ENCODE data around the gene POLR2C.
"Not testable (repeated sequence)": the region's sequence is repeated elsewhere in the genome, so short reads cannot be mapped to it uniquely, and the experiment has no call there.

The POLR2C gene

DNA sequence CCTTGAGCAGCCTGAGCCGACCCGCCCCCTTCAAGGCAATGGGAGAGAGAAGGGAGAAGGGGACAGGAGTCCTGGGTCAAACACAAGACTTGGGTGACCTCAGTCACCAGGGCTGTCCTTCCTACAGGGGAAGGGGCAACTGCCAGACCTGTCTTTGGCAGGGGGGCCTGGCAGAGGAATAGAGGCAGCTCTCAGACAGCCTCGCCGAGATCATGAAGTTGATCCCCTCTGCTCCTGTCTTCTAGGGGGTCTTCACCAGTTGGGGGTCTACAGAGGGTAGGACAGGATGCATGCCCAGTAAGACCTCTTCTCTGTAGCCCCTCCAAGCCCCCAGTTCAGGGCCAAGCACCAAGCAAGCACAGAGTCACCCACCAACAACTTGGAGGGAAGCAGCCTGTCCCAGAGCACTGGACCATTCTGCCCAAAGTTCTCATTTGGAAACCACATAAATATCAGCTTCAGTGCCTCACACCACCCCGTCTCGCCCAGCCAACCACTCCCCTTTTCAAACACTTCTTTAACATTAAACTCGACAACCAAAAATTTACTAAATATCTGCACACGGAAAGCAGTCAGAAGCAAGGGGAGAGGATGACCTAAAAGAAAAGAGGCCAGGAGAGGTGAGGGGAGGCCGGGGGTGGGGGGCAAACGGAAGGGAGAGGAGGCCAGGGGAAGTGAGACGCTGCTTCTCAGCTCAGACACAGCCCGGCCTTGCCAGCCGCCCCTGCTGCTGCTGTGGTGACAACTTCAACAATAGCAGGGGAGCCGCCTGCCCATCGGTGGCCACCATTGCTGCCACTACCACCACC is 16.1 kb downstream of the POLR2C start:
- no peak for DNase-seq (ENCODE audit: low read depth in 1 of 2, low spot score in 1 of 2)

DNA sequence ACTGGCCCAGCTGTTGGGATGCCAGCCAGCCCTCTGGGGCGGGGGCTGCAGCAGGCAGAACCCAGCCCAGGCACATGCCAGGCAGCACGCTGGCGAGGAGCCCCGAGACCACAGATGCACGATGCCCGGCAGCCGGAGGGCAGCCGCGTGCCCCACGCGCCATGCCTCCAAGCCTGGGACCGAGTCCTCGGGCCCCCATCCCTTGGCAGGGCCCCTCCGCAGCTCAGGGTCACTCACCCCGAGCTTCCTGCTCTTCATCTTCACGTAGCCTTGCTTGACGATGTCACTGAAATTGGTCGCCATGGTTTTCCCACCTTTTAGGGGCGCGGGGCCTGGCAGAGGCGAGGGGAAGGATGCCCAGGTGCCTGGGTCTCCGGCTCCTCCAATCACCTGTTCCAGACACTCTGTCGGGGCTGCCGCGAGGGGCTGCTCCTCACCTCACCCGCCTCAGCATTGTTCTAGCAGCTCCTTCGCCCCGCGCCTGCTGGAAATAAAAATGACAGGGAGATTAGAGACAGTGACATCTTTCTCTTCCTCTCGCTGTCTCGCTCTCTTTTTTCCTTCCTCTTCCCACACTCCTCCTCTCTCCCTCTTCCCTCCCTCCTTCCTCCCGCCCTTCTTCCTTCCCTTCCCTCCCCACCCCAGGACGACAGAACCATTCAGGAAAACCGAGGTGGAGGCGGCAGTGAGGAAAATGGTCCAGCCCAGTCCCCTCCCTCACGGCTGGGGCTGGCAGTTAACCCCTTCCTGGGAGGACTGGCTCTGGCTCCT is 16.9 kb downstream of the POLR2C start:
- no peak for DNase-seq (ENCODE audit: low read depth in 1 of 2, low spot score in 1 of 2)

DNA sequence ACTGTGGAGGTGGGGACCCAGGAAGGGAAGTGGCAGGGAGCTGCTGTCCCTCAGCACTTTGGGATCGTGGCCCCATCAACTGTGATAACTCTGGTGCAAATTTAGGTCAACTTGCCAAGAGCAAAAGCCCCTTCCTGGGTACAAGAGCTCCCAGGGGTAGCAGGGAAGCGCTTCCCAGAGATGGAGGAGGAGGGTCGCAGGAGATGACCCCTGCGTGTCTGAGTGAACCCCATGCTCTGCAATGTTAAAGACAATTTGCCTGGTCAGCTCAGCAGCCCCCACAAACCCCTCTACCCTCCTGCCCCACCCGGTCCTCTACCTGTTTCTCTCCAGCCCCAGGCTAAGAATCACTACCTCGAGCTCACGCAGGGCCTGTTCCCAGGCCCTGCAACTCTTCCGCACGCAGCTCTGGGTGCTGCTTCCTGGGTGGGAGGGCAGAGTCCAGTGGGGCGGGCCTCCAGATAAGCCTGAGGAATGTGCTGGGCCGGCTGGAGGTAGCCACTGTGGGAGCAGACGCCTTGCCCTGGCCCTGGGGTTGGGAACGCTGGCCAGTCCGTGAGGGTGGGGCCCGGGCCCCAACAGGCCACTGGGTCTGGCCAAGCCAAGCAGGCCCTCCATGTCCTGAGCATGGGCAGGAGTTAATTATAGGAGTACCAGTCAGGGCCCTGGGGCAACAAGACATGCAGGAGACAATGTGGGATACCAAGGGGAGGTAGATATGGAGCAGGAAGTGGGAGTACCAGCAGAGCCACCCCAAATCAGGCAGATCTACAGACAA is 17.7 kb downstream of the POLR2C start:
- no peak for DNase-seq (ENCODE audit: low read depth in 1 of 2, low spot score in 1 of 2)

DNA sequence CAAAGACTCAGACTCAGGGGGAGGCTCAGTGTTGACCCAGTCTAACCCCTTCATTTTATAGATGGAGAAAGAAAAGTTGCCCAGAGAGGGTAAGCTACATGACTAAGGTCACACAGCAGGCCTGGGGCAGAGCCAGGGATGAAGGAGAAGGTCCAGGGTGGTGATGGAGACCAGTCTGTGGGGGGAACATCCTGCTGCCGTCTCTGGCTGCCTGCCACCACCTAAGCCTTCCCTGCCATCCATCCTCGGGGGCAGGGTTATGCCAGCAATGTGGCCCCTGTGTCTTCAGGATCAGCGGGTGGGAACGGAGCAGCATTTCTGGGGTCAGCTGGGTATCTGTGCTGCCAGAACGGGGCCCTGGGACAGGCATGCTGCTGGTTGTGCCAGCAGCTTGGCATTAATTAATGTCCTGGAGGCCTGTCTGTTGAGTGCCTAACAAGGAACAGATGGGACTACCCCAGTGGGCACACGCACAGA is 18.3 kb downstream of the POLR2C start:
- DNase-seq (ENCODE audit: low read depth in 1 of 2, low spot score in 1 of 2), result no peak

DNA sequence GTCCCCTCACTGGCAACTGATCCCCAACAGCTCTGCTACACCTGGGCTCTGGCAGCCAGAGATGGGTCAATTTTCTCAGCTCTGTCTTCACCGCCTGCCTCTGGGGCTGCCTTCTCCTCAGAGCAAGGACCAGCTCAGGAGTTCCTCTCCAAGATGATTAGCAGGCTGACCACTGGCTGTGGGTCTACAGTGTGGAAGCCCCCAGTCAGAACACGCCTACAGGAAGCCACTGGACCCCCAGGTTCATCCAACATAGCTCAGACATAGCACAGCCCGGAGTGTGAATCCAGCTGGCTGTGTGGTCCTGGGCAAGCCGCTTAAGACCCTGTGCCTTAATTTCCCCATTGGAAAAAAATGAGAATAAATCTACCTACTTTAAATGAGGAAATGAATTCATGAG is 18.9 kb downstream of the POLR2C start:
- no peak for DNase-seq (ENCODE audit: low read depth in 1 of 2, low spot score in 1 of 2)

DNA sequence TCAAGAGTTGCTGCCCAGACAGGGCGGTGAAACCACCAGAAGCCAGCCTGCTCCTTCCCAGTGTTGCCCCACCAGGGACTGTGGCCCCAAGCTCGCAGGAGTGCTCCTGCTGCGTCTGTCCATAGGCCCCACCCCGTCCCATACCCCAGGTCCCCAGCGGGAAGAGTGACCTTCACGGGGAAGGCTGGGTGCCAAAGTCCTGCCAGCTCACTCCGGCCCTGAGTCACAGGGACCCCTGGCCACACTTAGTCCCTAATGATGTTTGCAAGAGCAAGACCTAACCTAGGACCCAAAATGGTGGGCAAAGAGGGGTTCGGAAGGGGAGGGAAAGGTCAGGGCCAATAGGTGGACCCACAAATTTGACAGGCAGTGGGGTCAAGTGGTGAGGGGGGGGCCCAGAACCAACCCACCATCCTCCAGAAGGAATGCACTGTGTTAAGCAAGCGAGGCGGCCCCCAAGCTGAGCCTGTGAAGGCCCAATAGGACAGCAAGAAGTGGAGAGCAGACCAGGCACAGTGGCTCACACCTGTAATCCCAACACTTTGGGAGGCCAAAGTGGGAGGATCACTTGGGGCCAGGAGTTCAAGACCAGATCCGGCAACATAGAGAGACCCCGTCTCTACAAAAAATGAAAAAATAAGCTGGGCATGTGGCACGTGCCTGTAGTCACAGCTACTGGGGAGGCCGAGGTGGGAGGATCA is 20.5 kb downstream of the POLR2C start:
- no peak for DNase-seq (ENCODE audit: low read depth in 1 of 2, low spot score in 1 of 2)

DNA sequence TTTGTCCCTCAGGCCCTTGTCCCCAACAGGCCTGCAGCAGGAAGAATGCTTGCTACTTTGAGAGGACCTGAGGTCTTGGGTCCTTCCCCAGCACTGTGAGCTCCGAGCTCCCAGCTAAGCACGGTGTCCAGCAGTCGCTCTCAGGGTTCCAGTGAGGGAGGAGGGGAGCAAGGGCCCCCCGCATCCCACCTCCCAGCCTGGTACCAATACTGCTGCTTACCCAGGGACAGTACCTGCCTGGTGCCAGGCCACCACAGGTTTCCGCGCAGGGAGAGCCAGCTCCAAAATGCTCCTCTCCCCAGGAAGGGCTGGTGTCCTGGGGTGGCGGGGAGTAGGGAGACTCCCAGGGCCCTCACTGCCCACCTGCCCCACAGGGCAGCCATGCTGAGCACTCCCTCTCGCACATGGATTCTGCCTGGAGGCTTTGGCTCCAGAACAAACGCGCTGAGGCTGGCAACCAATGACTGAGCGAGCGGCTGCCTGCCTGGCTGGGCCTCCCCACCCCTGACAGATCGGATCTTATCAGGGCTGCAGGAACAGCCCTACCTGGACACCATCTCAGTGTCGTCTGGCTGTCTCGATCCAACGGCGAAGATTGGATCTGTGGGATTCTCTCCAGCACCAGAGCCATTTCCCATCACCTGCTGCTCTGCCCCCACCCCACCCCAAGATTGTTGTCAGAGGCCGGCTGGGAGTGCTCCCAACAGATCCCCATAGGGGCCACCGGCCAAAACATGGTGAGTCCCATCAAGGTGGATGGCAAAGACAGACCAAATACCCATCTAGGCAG is 21.4 kb downstream of the POLR2C start:
- DNase-seq (ENCODE audit: low read depth in 1 of 2, low spot score in 1 of 2), result no peak

DNA sequence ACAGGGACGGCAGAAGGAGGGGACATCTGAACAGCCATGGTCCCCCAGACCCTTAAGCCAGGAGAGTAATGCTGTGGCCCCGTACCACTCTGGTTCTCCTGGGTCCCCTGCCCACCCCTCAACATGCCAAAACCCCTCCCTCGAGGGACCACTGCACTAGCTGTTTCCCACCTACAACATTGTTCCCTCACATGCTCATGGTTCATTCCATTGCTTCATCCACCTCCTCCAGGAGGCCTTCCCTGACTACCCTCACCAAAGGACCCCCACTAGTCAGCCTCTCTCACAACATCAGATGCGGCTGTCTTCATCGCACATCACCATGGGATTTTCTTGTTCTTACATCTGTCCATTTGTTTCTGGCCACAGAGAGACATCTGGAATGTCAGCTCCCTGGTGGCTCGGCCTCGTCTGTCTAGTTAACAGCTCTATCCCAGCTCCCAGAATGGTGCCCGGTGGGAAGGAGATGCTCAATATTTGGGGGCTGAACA is 22.1 kb downstream of the POLR2C start:
- DNase-seq (ENCODE audit: low read depth in 1 of 2, low spot score in 1 of 2), result no peak

DNA sequence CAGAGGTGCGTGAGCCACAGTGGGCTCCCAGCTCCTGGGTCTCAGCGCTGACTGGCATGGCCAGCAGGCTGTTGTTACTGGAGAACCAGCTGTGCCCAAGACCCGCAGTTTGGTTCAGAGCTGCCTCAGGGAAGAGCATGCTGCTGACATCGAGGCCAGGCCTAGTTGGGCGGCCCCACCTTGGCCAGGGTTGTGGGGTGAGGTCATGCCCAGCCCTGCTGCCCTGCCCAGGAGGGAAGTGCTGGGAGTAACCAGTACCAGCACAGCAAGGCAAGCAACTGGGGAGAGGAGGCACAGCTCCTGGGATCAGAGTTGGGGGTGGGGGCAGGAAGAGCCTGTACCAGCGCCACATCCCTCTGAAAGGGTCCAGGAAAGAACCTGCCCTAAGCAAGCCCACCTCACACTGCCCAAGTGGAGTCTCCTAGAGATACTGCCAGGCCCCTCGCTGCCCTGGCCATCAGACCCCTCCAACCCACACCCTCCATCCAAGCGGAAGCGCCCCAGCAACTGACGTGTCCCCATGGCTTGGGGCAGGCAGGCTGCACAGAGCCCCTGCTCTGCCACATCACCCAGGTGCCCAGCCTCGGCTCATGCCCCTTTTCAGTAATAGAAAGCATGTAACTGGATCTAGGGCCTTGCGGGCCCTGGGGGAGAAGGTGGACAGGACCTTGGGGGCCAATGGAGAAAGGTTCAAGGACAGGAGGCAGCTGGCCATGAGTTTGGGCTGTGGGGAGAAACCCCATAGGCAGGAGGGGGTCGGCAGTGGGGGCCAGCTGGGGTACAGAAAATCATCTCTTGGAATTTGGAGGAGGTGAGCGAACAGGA is 22.8 kb downstream of the POLR2C start:
- no peak for DNase-seq (ENCODE audit: low read depth in 1 of 2, low spot score in 1 of 2)

DNA sequence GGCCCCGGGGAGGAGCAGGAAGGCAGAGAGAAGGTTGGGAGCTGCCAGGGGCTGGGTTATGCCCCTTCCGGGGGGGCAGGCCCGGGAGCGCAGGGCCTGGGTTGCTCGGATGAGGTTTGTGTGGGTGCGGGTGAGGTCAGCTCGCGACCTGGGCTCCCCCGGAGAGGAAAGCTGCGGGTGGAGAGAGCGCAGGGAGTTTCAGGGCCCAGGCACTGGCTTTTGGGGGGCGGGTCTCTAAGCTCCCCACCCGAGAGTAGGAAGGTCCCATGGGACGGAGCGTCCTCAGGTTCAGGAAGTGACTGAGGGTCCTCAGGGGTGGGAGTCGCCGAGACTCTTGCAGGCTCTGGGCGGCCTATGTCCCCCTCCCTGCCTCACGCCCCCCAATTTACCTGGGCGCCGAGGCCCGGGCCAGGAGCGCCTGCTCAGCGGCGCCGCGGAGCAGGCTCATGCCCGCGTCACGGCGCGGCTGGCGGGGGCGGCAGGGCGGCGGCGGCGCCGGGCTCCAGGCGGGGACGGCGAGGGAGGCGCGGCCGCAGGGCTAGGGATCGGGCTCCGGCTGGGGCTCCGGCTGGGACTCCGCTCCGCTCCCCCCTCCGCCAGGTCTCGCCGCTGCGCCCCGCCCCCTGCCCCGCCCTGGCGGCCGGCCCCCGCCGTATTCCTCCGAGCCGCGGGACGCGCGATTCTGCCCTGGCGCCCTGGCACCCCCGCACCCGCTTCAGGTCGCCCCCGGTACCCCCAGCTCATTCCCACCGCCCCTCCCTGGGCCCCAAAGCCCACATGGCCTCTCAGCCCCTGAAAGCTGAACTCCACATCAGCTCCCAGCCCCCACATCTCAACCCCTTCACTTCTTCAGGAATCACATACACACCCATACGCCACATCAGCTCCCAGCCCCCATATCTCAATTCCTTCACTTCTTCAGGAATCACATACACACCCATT is 23.7 kb downstream of the POLR2C start, which contains the start of gene DOK4:
DOK4 (minus strand) TSS at position 578 of the 942 bp plus-strand sequence. CDS start 6,986 bp downstream, outside the sequence.
- peak; percentile 60 to 82 for DNase-seq (ENCODE audit: low read depth in 1 of 2, low spot score in 1 of 2)

DNA sequence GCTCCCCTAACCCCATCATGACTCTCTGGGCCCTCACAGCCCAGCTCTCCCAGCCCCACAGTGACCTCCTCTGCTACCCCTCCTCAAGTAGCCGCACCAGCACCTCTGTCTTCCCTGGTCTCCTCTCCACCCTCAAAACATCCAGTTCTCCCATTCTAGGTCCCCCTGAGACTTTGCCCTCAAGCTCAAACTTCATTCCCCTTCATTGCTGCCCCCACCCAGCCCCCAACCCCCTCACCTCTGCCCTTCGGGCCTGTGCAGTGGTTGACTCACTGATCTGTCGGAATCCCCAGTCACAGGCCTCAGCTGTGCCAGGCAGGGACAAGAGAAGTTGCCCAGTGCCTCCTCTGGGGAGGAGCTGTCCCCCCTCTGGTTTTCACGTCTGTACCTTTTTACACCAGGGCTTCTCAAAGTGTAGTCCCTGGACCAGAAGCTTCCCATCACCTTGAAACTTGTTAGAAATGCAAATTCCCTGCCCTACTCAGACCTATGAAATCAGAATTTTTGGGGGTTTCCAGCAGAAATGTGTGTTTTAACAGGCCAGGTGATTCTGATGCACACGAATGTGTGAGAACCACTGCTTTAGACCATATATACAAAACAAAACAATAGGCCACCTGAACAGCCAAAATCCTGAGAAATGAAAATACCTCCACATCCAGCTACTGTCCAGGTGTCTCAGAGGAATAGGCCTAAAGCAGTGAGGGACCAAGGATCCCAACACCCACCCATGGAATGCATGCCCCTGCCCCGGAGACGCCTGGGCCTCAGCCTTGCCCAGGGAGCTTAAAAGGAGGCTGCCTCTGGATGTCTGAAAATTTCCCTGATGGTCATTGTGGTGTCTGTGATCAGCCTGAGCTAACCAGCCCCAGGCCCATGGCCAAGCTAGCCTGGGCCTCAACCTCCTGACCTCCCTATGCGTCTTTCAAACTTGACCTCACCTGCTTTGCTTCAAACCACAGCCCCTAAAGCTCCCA is 24.7 kb downstream of the POLR2C start:
- no peak for DNase-seq (ENCODE audit: low read depth in 1 of 2, low spot score in 1 of 2)

DNA sequence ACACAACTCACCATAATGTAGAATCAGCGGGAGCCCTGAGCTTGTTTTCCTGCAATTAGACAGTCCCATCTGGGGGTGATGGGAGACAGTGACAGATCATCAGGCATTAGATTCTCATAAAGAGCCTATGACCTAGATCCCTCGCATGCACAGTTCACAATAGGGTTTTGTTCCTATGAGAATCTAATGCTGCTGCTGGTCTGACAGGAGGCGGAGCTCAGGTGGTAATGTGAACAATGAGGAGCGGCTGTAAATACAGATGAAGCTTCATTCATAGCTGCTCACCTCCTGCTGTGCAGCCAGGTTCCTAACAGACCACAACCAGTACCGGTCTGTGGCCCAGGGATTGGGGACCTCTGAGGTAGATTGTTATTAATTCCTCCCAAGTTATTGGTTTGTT is 26.8 kb downstream of the POLR2C start:
- no peak for DNase-seq (ENCODE audit: low read depth in 1 of 2, low spot score in 1 of 2)

DNA sequence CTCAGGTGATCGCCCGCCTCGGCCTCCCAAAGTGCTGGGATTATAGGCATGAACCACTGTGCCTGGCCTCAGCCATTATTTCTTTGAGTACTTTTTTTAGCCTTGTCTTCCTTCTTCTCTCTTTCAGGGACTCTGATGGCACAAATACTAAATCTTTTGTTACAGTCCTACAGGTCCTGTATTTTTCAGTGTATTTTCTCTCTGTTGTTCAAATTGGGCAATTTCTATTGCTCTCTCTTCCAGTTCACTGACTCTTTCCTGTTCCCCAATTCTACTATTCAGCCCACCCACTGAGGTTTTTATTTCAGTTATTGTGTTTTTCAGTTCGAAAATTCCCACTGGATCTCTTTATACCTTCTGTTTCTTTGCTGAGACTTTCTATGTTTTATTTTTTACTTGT is 31.3 kb downstream of the POLR2C start:
- no peak for DNase-seq (ENCODE audit: low read depth in 1 of 2, low spot score in 1 of 2)

DNA sequence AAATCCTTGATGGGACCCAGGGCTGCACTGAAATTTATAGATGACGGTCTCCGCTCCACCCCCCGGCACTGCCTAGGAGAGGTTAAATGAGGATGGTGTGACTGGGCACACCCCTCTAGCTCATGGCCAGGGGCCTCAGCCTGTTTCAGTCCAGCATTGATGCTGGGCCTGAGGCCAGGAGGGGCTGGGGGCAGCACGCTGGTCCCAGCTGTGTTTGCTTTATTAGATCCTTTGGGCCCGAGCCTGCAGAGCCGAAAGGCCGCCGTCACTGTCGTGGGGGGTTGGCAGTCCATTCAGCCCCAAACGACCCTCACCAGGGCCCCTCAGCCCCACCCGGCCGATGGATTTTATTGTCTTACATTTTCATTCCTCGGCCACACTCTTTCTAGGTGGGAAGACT is 34.6 kb downstream of the POLR2C start:
- no peak for DNase-seq (ENCODE audit: low read depth in 1 of 2, low spot score in 1 of 2)

DNA sequence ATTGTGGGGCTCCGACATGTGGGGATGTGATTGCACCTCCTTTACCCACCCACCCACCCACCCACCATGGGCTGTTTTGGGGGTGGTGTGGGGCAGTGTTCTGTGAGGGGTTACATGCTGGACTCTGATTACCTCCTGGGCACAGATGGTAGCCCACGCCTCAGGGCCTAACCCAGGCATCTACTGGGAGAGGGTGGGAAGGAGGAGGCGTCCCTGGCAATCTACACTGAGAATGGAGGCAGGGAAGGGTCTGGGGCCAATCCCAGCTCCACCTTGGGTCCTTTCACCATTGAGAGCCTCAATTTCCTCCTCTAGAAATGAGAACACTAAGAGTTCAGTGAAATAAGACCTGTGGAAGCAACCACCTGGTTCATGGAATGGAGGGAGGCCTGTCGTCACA is 35.6 kb downstream of the POLR2C start:
- no peak for DNase-seq (ENCODE audit: low read depth in 1 of 2, low spot score in 1 of 2)

DNA sequence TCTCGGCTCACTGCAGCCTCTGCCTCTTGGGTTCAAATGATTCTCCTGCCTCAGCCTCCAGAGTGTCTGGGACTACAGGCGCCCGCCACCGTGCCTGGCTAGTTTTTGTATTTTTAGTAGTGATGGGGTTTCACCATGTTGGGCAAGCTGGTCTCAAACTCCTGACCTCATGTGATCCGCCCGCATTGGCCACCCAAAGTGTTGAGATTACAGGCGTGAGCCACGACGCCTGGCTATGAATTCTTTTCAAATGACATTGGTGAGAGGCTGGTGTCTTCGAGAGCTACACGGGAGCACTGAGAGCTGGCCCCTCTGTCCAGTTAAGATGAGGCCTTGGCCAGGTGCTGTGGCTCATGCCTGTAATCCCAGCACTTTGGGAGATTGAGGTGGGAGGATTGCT is 37.5 kb downstream of the POLR2C start:
- DNase-seq (ENCODE audit: low read depth in 1 of 2, low spot score in 1 of 2), result not testable (repeated sequence)
